Right renal pelvis (tissue), 4 donors: ENCODE results near the gene ARHGAP10. TPM values are rescaled to one million over a fixed set of nuclear protein-coding genes. Genes with fewer than 3 reads are reported as not detected.

Experiments used
- DNase-seq, 4 donors: peaks; one replicate each; pipeline ENCODE4 v3.0.0-alpha.2; 2013; ENCODE audit warnings: low read depth in 4 of 4, low spot score in 3 of 4, missing footprints in 1 of 4
- polyA plus RNA-seq, 4 donors: library from polyadenylated mRNA; unstranded; fragments of 120-200 nt; gene quantifications; one replicate each; pipeline ENCODE4 v1.2.1, GENCODE V29; 2013; ENCODE audit not compliant: insufficient read length in 4 of 4

The ARHGAP10 gene
- polyA plus RNA-seq, 4 donors: 19.2 to 21.2 (median 19.8) TPM

DNA sequence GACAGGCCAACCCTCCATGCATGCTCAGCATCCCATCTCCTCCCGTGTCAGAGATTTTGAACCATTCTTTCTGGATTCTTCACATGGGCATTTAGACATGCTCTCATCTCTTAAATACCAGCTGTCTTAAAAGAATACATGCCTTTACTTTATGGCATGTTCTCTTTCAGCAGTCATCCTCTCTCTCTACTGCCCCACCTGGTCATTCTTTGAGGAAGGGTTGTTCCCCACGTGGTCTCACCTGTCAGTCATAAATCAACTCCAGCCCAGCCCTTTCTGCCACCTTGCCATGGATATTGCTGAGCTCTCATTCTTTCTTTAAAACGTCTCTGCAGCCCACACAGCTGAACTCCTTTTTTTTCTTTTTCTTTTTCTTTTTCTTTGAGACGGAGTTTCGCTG is 111.3 kb downstream of the ARHGAP10 start:
- DNase-seq: peak in 1 of 4 donors; percentile 27

DNA sequence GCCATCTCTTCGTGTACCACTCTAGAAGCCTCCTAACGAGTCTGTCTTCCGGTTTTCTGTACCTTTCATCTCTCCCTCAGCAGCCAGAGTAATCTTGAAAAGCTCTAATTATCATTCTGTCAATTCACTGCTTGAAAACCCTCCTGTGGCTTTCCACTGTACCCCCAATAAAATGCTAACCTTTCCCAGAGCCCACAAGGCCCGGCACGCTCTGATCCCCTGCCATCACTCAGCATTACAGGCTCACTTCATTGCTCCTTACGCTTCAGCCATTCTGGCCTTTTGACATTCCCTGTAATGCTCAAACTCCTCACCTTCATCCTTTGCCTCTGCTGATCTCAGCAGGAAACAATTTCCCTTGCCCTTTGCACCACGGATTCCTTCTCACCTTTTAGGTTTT is 112.9 kb downstream of the ARHGAP10 start:
- no peak for DNase-seq

DNA sequence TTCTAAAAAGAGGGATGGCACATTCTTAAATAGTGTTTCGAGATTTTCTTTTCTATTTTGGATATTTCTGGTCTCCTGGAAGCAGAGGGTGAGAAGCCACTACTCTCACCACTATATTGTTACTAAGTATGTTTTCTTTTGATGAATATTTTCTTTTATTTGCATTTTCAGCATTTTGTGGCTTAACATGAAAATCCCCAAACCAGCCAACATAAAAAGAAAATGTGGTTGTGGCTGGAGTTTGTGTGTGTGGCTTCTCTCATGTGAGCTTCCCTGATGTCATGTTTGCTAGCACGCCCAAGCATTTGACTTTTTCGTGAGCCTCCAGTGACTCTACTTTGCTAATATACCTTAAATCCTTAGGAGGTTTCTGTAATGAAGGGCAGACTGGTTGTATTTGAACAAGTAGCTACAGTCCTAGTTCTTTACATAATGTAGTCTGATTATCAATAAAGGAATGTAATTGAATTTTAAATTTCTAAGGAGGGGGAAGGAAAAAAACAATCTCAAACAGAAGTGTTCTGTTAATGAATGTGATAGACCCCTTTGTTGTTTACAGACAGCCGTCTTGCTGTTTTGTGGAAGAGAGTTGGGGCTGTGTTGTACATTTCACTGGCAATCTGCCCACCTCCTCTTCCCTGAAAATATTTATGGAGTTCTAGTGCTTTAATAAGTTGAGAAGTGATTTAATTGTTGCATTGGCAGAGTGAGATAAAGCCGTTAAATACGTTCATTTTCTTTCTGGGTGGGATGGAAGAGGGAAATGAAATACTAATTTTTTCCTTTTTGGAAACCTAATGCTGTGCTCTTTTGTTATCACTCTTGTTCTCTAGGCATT is 114.6 kb downstream of the ARHGAP10 start:
- DNase-seq: no peak

DNA sequence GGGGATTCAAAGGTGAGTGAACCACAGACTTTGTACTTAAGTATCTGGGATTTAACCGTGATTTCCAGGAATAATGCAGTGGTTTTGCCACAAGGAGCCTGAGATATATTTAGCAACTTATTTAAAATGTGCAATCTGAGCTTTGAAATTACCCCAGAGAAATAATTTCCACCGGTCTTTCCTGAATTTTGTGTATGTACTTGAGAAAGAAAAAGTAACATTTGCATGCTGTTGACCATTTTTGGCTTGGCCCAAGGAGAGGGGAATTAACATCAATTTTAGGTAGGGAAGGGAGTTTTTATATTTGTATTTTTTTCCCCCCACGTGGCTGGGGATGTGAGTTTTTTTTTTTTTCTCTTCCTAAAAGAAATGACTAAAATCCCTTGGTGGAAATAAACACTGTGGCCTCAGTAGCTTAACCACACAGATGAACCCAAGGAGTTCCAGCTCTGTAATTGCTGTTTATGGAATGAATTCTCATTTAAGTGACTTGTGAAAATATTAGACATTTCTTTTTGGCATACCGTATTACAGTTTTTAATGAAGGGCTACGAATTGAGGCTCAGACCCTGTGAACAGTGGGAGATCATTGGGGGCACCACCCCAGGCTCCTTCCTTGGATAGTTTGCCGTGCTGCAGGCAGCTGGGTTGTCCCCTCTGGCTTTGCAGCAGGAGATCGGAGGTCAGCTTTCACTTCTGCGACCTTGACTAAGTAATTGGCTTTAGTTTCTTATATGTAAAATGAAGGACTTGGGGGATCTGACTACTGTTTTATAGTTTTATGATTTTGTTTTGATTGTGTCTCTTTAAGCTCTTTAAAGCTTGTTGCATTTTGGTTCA is 116.1 kb downstream of the ARHGAP10 start:
- no peak for DNase-seq

DNA sequence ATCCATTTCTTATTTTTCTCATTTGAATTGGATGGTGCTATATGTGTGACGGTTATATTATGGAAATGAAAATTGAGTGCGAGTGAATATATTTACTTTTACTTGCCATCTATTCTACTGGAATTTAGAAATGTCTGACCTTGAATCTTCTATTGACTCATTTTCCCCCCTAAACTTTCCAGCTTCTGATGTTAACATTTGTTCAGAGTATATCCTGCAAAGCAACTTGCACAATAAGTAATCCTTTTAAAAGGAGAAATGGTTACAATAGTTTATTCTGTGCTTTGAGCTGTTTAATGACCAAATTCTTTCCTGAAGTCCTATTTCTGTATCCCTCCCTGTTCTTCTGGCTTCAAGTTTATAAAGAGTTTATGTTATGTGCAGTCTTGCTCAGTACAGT is 116.7 kb downstream of the ARHGAP10 start:
- no peak for DNase-seq

DNA sequence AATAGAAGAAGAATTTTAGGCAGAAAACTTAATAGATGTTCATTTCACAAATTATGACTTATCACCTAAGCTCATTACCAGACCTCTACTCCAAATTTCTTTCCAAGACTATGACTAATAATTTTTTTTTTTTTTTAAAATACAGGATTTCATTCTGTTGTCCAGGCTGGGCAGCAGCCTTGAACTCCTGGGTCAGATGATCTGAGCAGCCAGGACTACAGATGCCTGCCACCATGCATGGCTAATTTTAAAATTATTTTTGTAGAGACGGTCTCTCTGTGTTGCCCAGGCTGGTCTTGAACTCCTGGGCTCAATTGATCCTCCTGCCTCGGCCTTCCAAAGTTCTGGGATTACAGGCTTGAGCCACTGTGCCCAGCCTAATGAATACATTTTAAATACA is 119.2 kb downstream of the ARHGAP10 start:
- DNase-seq: no peak

DNA sequence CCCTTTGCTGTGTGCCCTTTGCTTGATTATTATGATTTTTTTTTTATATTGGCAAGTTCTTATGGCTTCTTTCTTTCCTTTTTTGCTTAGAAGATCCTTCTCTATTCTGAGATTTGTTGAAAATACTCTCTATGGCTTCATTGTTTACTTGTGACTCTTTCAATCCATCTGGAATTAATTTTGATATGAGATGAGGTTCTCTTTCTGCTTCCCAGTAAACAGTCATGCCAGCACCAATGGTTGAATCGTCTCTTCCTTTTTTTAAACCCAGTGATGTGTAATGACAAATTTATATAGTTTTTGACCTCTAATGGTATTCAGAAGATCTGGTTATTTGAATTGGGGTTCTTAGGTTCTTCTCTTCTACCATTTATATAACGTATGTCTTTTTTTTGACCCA is 121.8 kb downstream of the ARHGAP10 start:
- no peak for DNase-seq

DNA sequence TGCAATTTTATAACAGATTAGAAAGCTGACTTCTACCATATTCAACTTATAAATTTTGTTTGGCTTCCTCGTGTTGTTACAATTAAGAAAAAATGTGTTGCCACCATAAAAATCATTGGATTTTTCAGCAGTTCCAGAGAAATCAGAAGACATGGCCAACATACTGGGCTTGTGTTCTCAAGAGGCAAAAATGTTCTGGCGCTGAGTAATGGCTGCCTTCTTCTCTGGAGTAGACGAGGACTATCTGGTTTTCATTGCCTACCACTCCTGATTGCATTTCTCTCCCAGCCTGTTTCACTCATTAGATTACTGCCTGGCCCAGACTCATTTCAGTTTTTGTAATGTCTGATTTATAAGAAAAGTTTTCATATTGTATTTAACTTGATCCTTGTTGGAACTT is 122.3 kb downstream of the ARHGAP10 start:
- DNase-seq: no peak

DNA sequence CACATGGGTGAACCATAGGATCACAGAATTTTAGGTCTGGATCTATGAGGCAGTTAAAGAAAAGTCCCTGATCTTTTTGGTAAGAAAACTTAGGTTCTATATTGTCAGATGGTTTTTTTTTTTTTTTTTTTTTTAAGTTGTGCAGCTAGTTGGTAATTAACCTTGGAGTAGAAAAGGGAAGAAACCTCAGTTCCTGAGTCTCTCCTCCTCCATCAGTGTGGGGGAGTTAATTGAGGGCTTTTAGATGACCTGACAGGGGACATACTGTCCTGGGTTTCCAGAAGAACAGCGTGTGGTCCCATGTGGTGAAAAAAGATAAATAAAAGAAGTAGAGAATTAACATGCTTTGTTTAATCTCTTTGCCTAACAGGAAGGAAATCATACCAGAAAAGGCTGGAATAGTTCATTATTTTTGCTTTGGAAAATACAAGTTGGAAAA is 123.7 kb downstream of the ARHGAP10 start:
- no peak for DNase-seq

DNA sequence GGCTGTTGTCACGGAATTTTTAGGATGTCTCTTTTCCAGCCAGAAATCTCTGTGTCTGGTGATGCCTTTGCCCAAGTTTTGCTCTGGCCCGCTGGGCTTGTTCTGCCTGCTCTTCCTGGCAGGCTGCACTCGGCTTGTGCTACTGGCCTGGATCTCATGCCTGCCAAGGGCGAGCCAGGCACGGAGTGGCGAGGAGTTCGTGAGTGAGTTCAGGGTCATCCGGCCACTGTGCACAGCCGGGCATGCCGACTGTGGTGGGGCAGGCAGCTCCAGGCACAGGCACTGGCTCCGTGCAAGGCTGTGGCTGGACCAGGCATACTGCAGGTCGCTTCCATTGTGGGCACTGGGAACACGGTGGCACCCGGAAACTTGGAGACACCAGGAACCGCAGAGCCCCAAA is 129.1 kb downstream of the ARHGAP10 start:
- DNase-seq: no peak

DNA sequence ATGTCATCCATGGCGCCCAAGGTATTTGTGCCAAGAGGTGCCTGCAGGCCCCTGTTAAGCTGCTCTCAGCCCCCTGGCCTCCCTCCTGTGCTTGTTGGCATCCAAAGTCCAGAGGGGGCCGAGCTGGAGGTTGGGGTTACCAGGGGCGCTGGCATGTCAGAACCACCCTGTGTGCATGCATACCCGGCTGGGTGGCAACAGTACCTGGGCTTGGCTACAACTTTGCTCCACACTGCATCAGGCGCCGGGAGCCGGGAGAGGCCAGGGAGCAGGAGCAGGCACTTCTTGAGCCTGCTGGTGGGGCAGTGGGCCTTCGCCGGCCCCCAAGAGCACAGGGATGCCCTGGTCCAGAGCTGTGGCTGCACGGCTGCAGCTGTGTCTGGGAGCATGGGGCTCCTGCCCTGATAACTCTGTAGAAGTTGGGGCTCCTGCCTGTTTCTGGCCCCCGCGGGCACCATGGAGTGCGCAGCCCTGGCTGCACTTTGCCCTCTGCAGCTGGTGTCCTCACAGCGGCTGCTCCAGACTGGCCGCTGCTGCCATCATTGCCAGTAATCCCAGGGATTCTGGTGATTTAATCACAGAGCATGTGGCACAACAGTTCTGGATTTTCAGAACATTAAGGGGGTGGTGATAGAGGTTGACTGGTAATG is 130.3 kb downstream of the ARHGAP10 start:
- DNase-seq: no peak

DNA sequence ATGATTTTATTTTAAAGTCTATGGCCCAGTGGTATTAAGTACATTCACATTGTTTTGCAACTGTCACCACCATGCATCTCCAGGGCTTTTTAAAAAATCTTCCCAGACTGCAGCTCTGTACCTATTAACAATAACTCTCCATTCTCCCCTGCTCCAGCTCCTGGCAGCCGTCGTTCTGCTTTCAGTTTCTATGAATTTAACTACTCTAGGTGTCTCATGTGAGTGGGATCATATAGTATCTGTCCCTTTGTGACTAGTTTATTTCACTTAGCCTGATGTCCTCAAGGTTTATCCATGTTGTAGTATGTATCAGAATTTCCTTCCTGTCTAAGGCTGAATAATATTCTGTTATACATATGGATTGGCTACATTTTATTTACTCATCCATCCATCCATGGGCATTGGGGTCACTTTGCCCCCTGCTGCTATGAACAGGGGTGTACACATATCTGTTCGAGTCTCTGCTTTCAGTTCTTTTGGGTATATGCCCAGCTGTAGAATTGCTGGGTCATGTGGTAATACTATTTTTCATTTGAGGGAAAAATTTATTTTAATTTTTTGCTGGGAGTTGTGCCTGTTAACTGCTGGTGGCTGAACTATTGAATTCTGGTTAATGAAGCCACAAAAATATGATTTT is 131.3 kb downstream of the ARHGAP10 start:
- DNase-seq: no peak

DNA sequence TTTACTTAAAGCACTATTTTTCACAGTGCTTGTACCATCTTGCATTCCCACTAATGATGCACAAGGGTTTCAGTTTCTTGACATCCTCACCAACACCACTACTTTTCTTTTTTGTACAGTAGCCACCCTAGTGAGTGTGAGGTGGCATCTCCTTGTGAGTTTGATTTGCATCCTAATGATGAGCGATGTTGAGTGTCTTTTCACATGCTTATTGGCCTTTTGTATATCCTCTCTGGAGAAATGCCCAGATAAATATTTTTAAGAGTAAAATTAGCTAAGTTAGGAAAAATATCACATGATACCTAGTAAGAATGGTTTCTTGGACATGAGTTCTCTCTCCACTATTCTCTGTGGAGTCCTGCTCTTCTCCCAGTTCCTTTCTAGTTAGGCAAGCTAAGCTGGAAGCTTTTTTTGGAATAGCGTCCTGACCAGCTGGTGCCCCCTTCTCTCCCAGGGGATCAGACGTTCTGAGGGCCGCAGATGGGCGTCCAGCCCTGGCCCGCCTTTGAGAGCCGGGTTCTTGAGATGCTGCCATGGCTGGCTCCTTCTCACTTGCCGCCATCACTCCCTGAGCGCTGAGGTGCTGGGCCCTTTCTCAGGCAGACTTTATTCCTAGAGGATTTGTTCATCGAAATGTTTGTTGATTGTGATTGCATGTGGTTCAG is 132.1 kb downstream of the ARHGAP10 start:
- no peak for DNase-seq

DNA sequence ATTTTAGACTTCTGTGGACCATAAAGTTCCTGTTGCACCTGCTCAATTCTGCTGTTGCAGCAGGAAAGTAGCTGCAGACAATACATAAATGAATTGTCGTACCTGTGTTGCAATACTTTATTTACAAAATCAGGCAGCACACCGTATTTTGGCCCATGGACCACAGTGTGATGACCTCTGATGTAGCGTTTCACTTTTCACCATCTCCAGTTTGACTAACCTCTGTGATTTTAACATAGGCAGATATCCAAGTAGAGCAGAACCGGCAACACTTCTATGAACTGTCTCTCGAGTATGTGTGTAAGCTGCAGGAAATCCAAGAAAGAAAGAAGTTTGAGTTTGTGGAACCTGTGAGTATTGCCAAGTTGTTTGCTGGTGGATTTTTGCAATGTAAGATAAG is 132.7 kb downstream of the ARHGAP10 start:
- DNase-seq: no peak

DNA sequence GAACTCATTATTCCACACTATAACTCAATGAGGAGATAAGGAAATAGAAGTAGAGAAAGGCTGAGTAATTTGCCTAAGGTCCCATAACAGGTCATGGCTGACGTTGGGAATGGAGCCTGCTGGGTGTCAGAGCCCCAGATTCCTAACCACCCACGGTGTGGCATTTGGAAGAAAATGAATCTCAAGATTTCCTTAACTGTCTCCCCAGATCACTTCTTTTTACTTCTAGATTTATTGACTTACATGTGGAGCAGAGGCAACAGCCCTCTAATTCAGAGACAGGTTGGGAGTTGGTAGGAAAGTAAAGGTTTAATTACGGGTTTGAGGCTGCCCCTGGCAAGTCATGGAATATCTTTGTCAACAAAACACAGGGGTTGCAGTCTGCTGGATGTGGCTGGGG is 134.0 kb downstream of the ARHGAP10 start:
- no peak for DNase-seq

DNA sequence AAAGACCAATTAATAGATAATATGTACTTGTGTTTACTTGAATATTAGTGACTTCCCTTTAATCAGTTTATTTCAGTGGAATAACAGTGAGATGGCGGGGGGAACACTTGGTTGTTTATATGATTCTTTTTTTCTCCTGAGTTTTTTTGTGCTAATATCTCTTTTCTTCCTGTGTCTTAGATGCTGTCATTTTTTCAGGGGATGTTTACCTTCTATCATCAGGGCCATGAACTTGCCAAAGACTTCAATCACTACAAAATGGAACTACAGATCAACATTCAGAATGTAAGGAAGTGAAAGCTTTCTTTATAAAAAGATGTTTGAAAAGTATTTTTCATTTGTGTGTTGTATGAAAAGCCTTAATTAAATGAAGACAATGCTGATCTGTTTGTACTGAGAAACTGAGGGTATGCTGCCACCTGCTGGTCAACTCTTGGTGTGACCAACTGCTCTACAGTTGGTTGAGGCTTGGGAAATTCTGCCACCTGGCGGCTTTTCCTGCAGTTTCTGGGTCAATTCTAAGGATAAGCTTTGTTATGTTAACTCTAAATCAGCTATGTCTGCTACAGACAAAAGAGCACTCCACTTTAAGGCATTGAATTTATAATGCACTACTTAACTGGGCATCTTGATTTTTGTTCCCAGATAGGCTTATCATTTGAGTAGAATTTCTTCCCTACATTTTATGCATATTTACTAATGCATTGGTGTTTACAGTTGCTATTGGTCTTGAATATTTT is 134.8 kb downstream of the ARHGAP10 start:
- DNase-seq: peak; percentile 87 to 91 (median 90)

DNA sequence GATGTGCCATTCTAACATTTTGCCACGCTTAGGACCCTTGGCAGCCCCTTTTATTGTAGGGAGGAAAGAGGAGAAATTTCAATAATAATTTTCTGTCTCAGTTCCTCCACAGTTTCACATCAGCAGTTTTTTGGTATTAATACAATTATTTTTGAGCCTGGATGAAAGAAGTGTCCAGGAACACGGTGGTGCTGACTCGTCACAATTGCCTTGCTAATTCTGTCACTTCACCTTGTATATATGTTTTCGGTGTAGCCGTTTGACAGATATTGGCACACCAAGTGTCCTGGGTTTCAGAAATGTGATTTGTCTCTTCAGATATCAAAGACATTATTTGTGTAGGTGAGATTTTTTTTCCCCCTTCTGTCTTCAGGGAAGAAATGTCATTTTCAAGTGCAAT is 142.2 kb downstream of the ARHGAP10 start:
- DNase-seq: no peak

DNA sequence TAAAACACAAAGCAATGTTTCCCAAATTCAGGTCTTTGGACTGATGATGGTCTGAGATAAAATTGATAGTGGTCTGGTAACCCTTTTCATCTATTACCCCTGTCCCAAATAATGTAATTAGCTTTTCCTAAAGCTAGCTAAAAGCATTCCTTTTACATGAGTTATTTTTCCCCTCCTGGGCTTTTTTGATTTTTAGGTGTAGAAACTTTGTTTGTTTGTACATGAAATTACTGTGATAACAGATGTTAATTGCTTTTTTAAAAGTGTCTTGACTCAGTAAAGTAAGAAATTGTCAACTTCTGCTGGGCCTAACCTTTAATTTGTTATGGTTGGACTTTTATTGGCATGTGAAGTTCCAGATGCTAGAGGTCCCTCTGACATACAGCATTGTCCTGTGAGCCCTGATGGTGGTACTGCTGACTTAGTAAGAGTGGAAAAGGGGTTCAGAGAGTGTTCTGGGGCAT is 145.5 kb downstream of the ARHGAP10 start:
- no peak for DNase-seq

DNA sequence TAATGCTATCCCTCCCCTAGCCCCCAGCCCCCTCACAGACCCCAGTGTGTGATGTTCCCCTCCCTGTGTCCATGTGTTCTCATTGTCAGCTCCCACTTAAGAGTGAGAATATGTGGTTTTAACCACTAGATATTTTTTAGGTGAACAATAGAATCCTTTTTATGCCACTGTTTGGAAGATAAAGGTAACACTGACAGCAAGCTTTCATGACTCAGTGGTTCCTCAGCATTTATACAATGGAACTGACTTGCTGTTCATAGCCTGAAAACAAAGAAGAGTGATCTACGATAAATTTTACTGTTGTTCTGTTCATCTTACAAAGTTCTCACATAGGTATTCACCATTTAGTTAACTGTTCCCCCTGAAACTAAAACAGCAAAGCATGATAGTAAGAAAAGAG is 147.8 kb downstream of the ARHGAP10 start:
- no peak for DNase-seq
